HCT116 (cell line): Measurements from ENCODE around the gene WDR37. TPM values are rescaled to one million over a fixed set of nuclear protein-coding genes. Genes with fewer than 3 reads are reported as not detected.

Experiments used
- ATAC-seq: fragments of 200-7000 bp; cut with Tn5 transposase; 2 replicates; pipeline ENCODE4 v1.9.1; 2020; ENCODE audit warnings: mild to moderate bottlenecking, moderate library complexity
- BruUV-seq: library from RNA; stranded (reverse); fragments of 400-500 nt; replicated peaks from 2 replicates; lab custom pipeline; 2021; lab: Mats Ljungman, UMichigan
- CTCF ChIA-PET: fragments of 300-600 bp; sonication (Branson Sonifier 250); formaldehyde crosslinking; loops from one replicate; lab custom pipeline; 2021; ENCODE audit warnings: antibody characterized with exemption; lab: Charles Lee
- POLR2A ChIA-PET: fragments of 300-600, 350-600 bp; sonication (Branson Sonifier 250); formaldehyde crosslinking; loops from one replicate; lab custom pipeline; 2021; ENCODE audit warnings: antibody characterized with exemption; lab: Charles Lee
- RAD21 ChIA-PET, 2 experiments: fragments of 300-600 bp; sonication (Branson Sonifier 250); formaldehyde crosslinking; loops; one replicate each; lab custom pipeline; 2023; ENCODE audit warnings: low total read pairs in 2 of 2; ENCODE audit not compliant: uncharacterized antibody in 2 of 2, unreplicated experiment in 2 of 2, low non-redundant PET in 1 of 2; lab: Charles Lee
- DNase-seq: peaks from one replicate; pipeline ENCODE4 v3.0.0-alpha.2; 2010; ENCODE audit warnings: low read depth, low spot score
- H2AFZ ChIP-seq: fragments of 200-600 bp; shearing (Covaris generic), sonication (generic); 2 replicates; pipeline ENCODE4 v1.6.1; 2017; ENCODE audit warnings: low read depth, mixed run types, mixed read lengths, antibody characterized with exemption, low read length; ENCODE audit not compliant: poor library complexity, severe bottlenecking
- H3K27ac ChIP-seq: 2 replicates; pipeline ENCODE4 v1.5.1; 2012; ENCODE audit warnings: low read depth, low read length
- H3K27me3 ChIP-seq: fragments of 200-600 bp; sonication (generic); 2 replicates; pipeline ENCODE4 v1.6.1; 2016; ENCODE audit warnings: mixed run types, low read length, mixed read lengths; ENCODE audit not compliant: insufficient read depth
- H3K36me3 ChIP-seq, 2 experiments: fragments of 200-500 bp in 1 of 2; fragments of 200-600 bp in 1 of 2; sonication (Bioruptor generic) in 1 of 2; sonication (generic) in 1 of 2; 2 replicates each; pipeline versions ENCODE4 v1.5.1 to v1.6.1; 2014 to 2016; ENCODE audit warnings: low read length in 2 of 2, inconsistent platforms in 1 of 2, mixed read lengths in 1 of 2, mixed run types in 1 of 2; ENCODE audit not compliant: insufficient read depth in 2 of 2, control insufficient read depth in 1 of 2
- H3K4me1 ChIP-seq, 2 experiments: fragments of 200-600 bp in 1 of 2; sonication (generic) in 1 of 2; 2 replicates each; pipeline versions ENCODE4 v1.5.1 to v1.6.1; 2012 to 2017; ENCODE audit warnings: low read length in 2 of 2, inconsistent platforms in 1 of 2, mild to moderate bottlenecking in 1 of 2, mixed read lengths in 1 of 2, mixed run types in 1 of 2, moderate library complexity in 1 of 2; ENCODE audit not compliant: insufficient read depth in 2 of 2, control insufficient read depth in 1 of 2
- H3K4me2 ChIP-seq: fragments of 200-600 bp; sonication (generic); 2 replicates; pipeline ENCODE4 v1.6.1; 2017; ENCODE audit warnings: mixed run types, low read length, mixed read lengths
- H3K4me3 ChIP-seq, 2 experiments: fragments of 200-600 bp in 1 of 2; sonication (generic) in 1 of 2; replicated peaks in 1 of 2; 2 replicates each; pipeline ENCODE4 v1.5.1; 2011 to 2016; ENCODE audit warnings: low read length in 2 of 2, control low read depth in 1 of 2, low read depth in 1 of 2, mild to moderate bottlenecking in 1 of 2, mixed read lengths in 1 of 2, mixed run types in 1 of 2
- H3K79me2 ChIP-seq: fragments of 200-600 bp; sonication (generic); 2 replicates; pipeline ENCODE4 v1.6.1; 2017; ENCODE audit warnings: mild to moderate bottlenecking, mixed run types, low read length, moderate library complexity, mixed read lengths; ENCODE audit not compliant: insufficient read depth
- H3K9ac ChIP-seq: fragments of 200-600 bp; sonication (generic); 2 replicates; pipeline ENCODE4 v1.6.1; 2016; ENCODE audit warnings: low read length, mixed read lengths
- H3K9me2 ChIP-seq: fragments of 200-600 bp; sonication (generic), shearing (Covaris generic); 2 replicates; pipeline ENCODE4 v1.6.1; 2017; ENCODE audit warnings: mixed run types, mild to moderate bottlenecking, moderate library complexity; ENCODE audit not compliant: insufficient read depth
- H3K9me3 ChIP-seq, 2 experiments: fragments of 200-500 bp in 1 of 2; fragments of 200-600 bp in 1 of 2; sonication (Bioruptor generic) in 1 of 2; sonication (generic) in 1 of 2; 2 replicates each; pipeline ENCODE4 v1.6.1; 2014 to 2017; ENCODE audit warnings: low read length in 2 of 2, mixed read lengths in 2 of 2, inconsistent platforms in 1 of 2, low read depth in 1 of 2, mild to moderate bottlenecking in 1 of 2, mixed run types in 1 of 2, moderate library complexity in 1 of 2; ENCODE audit not compliant: control insufficient read depth in 1 of 2, insufficient read depth in 1 of 2
- H4K20me1 ChIP-seq: fragments of 200-600 bp; sonication (generic), shearing (Covaris generic); 2 replicates; pipeline ENCODE4 v1.6.1; 2017; ENCODE audit warnings: mixed run types, mild to moderate bottlenecking, moderate library complexity; ENCODE audit not compliant: insufficient read depth
- CTCF ChIP-seq, 3 experiments: fragments of 200-600 bp in 1 of 3; sonication (generic) in 1 of 3; IDR thresholded peaks in 2 of 3; conservative IDR thresholded peaks in 1 of 3; 2 replicates each; pipeline ENCODE4 v1.5.1; 2012 to 2017; ENCODE audit warnings: low read depth in 2 of 3, low read length in 2 of 3, antibody characterized with exemption in 1 of 3, borderline replicate concordance in 1 of 3, control low read depth in 1 of 3, mild to moderate bottlenecking in 1 of 3, mixed read lengths in 1 of 3, mixed run types in 1 of 3, moderate library complexity in 1 of 3; ENCODE audit not compliant: insufficient read depth in 1 of 3
- EGR1 ChIP-seq: IDR thresholded peaks from 2 replicates; pipeline ENCODE4 v1.6.1; 2012; ENCODE audit warnings: low read depth
- EZH2phosphoT487 ChIP-seq: fragments of 200-600 bp; IDR thresholded peaks from 2 replicates; pipeline ENCODE4 v1.6.1; 2018; ENCODE audit warnings: antibody characterized with exemption, borderline replicate concordance
- POLR2AphosphoS5 ChIP-seq: IDR thresholded peaks from 2 replicates; pipeline ENCODE4 v1.6.1; 2011; ENCODE audit warnings: mild to moderate bottlenecking, low read depth, low read length, moderate library complexity
- RAD21 ChIP-seq: IDR thresholded peaks from 2 replicates; pipeline ENCODE4 v1.6.1; 2012; ENCODE audit warnings: low read depth, mild to moderate bottlenecking
- SIN3A ChIP-seq: IDR thresholded peaks from 2 replicates; pipeline ENCODE4 v1.6.1; 2012; ENCODE audit warnings: low read depth
- SRF ChIP-seq: IDR thresholded peaks from 2 replicates; pipeline ENCODE4 v1.6.1; 2012; ENCODE audit warnings: low read depth
- YY1 ChIP-seq: IDR thresholded peaks from 2 replicates; pipeline ENCODE4 v1.6.1; 2011; ENCODE audit warnings: low read length, low read depth, moderate library complexity, mild to moderate bottlenecking; ENCODE audit not compliant: insufficient replicate concordance; ENCODE audit errors: extremely low read depth
- intact Hi-C: fragments of 100-400 bp; cut with micrococcal nuclease; formaldehyde crosslinking; loops from 2 replicates; pipeline ENCODE4 v1.10.0; 2022
- total RNA-seq: library from RNA; stranded (reverse); gene quantifications from one replicate; pipeline ENCODE4 v1.2.1, GENCODE V29; 2021; ENCODE audit not compliant: unreplicated experiment
- TF ChIP-seq, protein P1 (sequence below): IDR thresholded peaks from 2 replicates; pipeline ENCODE4 v1.6.1; 2012

Gene WDR37
- total RNA-seq, 1 experiment from 2014 or later: 9.1 TPM

DNA sequence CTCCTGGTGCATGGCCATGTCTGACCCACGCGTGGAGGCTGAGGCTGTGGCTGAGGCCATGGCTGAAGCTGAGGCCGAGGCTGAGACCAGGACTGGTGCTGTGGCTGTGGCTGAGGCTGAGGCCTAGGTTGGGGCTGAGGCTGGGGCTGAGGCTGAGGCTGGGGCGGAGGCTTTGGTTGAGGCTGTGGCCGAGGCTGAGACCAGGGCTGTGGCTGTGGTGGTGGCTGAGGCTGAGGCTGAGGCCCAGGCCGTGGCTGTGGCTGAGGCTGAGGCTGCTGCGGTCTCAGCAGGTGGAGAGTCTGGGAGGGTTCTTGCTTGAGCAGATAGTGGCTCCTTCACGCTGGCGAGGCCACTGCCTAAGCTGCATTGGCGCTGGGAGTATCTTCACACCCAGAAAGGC lies 76.4 kb downstream of the WDR37 start:
- no peak overlapping the region for H3K4me2 ChIP-seq
- no peaks in the 10 kb centered on the region for H3K4me1 ChIP-seq
- no peak overlapping the region for H2AFZ ChIP-seq
- no peaks in the 10 kb centered on the region for H3K27me3 ChIP-seq
- no peaks in the 10 kb centered on the region for H3K9me3 ChIP-seq
- POLR2A ChIA-PET: no interaction called here
- no TSS peak for BruUV-seq
- RAD21 ChIA-PET: no interaction called here
- H3K9me2 ChIP-seq: no peaks in the 10 kb centered on the region
- H3K79me2 ChIP-seq: no peaks in the 10 kb centered on the region
- ATAC-seq: no peak
- intact Hi-C loops: no loop called here
- no peaks in the 10 kb centered on the region for H4K20me1 ChIP-seq
- H3K36me3 ChIP-seq: peaks cover 0 to 8% of the 10 kb centered on the region in 2 experiments; a peak in 3 of 4 replicates
- H3K27ac ChIP-seq: no peak overlapping the region
- CTCF ChIA-PET: no interaction called here
- H3K9ac ChIP-seq: no peak overlapping the region
- no peak for DNase-seq
- H3K4me3 ChIP-seq: no peak overlapping the region
- TF ChIP-seq SIN3A: no peak
- no peak for TF ChIP-seq EGR1
- TF ChIP-seq, protein P1, sequence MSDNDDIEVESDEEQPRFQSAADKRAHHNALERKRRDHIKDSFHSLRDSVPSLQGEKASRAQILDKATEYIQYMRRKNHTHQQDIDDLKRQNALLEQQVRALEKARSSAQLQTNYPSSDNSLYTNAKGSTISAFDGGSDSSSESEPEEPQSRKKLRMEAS: no peak
- TF ChIP-seq SRF: no peak
- TF ChIP-seq POLR2AphosphoS5: no peak
- TF ChIP-seq EZH2phosphoT487: no peak
- TF ChIP-seq YY1: no peak
- TF ChIP-seq CTCF (IDR thresholded peaks at IDR 0.05 in 2 of 3, conservative IDR thresholded peaks at IDR 0.05 in 1 of 3; ENCODE audit: borderline replicate concordance in 1 of 3, insufficient read depth in 1 of 3, low read depth in 2 of 3, low read length in 2 of 3): no peak
- no peak for TF ChIP-seq RAD21
